LNCaP clone FGC (cell line): ENCODE data around the gene IPP.
"Not testable (repeated sequence)": the region's sequence is repeated elsewhere in the genome, so short reads cannot be mapped to it uniquely, and the experiment has no call there.

Source experiments
- DNase-seq: peaks from one replicate; pipeline ENCODE4 v3.0.0-alpha.2; 2011; ENCODE audit warnings: low read depth
- H3K4me3 ChIP-seq: 2 replicates; pipeline ENCODE4 v1.5.1; 2011; ENCODE audit warnings: mild to moderate bottlenecking, low read depth, low read length, control low read depth
- TF ChIP-seq, protein P1 (sequence below): IDR thresholded peaks from 2 replicates; pipeline ENCODE4 v1.5.1; 2012; ENCODE audit warnings: mild to moderate bottlenecking; ENCODE audit not compliant: control insufficient read depth, insufficient read depth; ENCODE audit errors: extremely low read depth

The IPP gene

DNA sequence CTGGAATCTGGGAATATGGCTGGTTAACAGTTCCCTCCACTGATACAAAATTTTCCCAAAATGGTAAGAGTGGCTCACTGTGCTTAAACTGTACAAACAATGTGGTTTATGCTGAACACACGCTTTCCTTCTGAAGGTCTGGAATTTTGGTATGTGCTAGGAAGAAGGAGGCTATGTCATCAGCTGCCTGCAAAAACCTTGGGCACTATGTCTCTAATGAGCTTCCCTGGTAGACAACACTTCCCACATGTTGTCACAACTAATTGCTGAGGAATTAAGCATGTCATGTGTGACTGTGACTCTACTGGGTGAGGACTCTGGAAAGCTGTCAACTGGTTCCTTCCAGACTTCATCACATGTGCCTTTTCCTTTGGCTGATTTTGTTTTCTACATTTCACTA, 29.2 kb downstream of the IPP start:
- H3K4me3 ChIP-seq: no peak overlapping the region
- TF ChIP-seq, protein P1, sequence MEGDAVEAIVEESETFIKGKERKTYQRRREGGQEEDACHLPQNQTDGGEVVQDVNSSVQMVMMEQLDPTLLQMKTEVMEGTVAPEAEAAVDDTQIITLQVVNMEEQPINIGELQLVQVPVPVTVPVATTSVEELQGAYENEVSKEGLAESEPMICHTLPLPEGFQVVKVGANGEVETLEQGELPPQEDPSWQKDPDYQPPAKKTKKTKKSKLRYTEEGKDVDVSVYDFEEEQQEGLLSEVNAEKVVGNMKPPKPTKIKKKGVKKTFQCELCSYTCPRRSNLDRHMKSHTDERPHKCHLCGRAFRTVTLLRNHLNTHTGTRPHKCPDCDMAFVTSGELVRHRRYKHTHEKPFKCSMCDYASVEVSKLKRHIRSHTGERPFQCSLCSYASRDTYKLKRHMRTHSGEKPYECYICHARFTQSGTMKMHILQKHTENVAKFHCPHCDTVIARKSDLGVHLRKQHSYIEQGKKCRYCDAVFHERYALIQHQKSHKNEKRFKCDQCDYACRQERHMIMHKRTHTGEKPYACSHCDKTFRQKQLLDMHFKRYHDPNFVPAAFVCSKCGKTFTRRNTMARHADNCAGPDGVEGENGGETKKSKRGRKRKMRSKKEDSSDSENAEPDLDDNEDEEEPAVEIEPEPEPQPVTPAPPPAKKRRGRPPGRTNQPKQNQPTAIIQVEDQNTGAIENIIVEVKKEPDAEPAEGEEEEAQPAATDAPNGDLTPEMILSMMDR: no peak
- no peak for DNase-seq

DNA sequence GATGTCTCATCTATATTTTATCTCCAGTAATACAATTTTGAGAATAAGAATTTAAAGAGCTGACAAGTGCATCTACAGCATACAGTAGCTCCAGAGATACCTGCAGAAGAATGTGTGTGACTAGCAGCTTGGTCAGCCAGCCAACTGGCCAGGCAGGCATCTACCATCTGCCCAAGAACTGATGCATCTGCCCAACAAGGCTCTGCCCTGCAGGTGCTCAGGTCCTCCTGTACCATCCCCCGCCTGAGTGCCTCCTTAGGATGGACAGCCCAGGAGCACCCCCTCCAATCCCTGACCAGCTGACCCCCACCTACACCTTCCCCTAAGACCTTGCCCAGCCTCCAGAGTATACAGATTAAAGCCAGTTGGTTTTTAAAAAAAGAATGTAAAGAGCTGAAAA, 32.2 kb downstream of the IPP start:
- DNase-seq: no peak

DNA sequence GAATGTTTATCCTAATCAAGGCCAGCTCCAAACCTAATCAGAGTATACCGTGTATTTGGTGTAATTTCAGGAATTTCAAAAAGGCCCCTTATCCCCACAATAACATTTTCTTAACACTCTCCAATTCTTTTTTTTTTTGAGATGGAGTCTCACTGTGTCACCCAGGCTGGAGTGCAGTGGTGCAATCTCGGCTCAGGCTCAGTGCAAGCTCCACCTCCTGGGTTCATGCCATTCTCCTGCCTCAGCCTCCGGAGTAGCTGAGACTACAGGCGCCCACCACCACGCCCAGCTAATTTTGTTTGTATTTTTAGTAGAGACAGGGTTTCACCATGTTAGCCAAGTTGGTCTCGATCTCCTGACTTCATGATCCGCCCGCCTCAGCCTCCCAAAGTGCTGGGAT, 33.1 kb downstream of the IPP start:
- not testable (repeated sequence) for H3K4me3 ChIP-seq, DNase-seq

More for the DNA sequence above, 32.2 kb downstream of the IPP start:
- no peak overlapping the region for H3K4me3 ChIP-seq
- TF ChIP-seq, protein P1: no peak

DNA sequence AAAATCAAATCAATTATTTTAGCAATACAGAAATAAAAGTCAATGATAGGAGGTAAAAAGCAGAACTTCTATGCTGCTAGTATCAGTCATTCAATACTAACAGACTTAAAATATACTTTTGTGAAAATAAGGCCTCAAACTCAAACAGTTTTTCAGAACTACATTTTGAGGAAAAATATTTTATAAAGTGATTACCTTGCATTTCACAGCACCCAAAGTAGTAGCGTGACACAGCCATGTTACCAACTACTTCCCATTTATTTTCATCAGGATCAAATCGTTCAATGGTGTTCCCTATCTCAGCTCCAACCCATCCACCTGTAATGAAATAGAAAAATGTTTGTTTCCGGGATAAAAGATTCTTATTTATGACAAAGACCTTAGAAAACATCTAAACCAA, 33.8 kb downstream of the IPP start:
- TF ChIP-seq, protein P1: no peak
- no peak overlapping the region for H3K4me3 ChIP-seq
- DNase-seq: no peak

DNA sequence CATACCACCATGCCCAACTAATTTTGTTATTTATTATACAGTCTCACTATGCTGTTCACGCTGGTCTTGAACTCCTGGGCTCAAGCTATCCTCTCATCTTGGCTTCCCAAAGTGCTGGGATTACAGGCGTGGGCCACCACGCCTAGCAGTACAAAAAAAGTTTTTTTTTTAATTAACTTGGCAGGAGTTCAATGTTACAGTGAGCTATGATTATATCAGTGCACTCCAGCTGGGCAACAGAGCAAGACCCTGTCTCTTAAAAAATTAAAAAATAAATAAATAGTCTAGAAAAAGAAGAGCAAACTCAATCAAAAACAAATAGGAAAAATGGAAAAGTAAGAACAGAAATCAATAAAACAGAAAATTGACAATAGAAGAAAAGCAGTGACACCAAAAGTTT, 36.7 kb downstream of the IPP start:
- TF ChIP-seq, protein P1: no peak
- no peak overlapping the region for H3K4me3 ChIP-seq
- no peak for DNase-seq

DNA sequence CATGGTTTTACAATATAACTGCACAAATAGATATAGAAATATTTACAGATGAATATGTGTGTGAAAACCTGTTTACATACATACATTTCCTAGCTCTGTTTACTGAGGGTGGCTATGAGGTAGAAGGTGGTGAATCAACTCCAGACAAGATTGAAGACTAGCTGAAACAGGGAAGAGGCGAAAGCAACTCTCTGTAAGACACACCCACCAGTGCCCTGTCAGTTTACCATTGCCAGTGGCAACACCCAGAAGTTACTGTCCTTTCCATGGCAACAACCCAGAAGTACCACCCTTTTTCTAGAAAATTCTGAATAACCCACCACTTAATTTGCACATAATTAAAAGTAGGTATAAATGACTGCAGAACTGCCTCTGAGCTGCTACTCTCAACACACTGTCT, 45.8 kb downstream of the IPP start:
- H3K4me3 ChIP-seq: no peak overlapping the region
- no peak for DNase-seq
- TF ChIP-seq, protein P1: no peak

DNA sequence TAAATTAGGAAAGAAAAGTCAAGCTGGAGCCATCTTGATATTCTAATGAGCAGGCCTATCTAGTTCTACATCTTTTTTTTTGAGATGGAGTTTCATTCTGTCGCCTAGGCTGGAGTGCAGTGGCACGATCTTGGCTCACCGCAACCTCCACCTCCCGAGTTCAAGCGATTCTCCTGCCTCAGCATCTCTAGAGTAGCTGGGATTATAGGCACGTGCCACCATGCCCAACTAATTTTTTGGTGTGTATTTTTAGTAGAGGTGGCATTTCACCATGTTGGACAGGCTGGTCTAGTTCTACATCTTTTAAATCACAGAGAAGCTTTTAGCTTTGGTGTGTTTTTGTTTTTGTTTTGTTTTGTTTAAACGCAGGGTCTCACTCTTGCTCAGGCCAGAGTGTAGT, 55.6 kb downstream of the IPP start:
- H3K4me3 ChIP-seq: no peak overlapping the region
- TF ChIP-seq, protein P1: no peak
- no peak for DNase-seq

DNA sequence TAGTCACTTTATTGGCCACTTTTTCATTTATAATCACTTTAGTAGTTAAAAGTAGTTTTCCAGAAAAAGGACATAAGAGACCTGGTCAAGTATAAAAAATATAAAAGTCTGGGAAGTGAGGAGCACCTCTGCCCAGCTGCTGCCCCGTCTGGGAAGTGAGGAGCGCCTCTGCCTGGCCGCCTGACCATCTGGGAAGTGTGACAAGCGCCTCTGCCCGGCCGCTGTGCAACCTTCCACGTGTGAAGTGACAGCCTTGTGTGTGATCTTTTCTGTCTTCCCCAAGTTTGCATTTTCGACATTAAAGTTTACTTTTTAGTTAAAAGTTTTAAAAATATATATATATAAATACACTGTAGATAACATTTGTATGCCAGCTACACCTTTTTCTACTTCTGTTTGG, 56.6 kb downstream of the IPP start:
- not testable (repeated sequence) for DNase-seq

More for the DNA sequence above, 56.6 kb downstream of the IPP start:
- H3K4me3 ChIP-seq: not testable (repeated sequence)
